SHP77 treated with DMSO at 0.1 percent for 48 hours (cell line): ENCODE measurements around the gene PPME1.
"Not testable (repeated sequence)": the region's sequence is repeated elsewhere in the genome, so short reads cannot be mapped to it uniquely, and the experiment has no call there.

Source experiments
- DNase-seq: peaks from one replicate; lab custom pipeline; 2025; lab: John Stamatoyannopoulos, UW

Gene PPME1, protein sequence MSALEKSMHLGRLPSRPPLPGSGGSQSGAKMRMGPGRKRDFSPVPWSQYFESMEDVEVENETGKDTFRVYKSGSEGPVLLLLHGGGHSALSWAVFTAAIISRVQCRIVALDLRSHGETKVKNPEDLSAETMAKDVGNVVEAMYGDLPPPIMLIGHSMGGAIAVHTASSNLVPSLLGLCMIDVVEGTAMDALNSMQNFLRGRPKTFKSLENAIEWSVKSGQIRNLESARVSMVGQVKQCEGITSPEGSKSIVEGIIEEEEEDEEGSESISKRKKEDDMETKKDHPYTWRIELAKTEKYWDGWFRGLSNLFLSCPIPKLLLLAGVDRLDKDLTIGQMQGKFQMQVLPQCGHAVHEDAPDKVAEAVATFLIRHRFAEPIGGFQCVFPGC

DNA sequence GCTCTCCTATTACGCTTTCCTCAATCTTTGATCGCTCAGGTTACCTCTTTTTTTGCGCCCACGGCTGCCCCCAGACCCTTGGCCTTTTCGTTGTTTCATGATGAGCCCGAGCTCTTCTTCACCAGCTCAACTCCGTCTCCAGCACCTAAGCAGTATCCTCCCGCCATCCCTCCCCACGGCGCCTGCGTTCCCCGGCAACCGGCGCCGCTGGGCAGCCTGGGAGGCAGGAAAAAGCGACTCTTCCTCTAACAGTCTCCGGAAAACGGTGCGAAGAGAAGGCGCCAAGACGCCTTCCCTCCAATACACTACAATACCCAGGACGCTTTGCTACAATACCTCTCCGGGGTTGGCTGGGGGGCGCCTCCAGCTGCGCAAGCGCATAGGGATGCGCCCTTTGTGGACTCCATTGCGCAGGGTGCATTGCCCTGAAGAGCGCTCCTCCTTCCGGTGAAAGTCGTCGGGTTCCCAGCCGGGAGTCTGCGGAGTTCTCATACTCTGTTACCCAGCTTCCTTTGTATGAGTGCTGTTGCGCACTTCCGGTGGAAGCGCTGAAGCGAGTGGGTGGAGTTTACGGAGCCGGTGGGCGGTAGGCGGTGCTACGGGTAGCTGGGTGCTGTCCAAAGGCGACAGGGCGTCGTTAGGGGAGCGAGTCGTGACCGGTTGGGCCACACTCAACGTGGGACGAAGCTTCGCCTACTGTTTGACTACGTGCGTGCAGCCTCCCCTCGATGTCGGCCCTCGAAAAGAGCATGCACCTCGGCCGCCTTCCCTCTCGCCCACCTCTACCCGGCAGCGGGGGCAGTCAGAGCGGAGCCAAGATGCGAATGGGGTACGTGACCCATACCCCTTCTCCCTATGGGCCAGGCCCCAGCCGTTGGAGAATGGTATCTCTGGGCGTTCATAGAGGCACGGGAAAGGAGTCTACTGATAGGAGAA lies at the start of gene PPME1, which contains the start of gene C2CD3:
TSS of gene PPME1 (plus strand) at position 596 of the 936 bp plus-strand sequence. CDS start at position 729, 133 bp downstream.
TSS of gene C2CD3 (minus strand) at position 309 of the 936 bp plus-strand sequence. CDS start at position 99, 210 bp downstream.
- DNase-seq = peak; percentile 100

DNA sequence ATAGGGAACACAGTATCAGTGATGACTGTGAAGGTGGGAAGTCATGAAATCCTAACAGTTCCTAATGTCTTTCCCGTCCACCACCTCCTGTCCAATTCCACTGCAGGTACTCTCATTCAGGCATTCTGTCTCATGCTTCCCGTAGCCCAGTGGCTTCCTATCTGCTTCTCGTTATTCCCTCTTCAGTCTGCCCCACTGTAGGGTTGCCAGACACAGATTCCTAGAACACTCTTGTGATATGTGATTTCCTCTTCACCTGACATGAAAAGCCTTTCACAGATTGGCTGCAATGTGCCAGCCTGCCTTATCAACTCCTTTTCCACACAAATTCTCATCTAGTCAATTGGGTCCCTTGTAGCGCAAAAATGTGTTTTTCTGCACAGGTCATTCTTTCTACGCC lies 49.3 kb upstream of the PPME1 start:
- no peak for DNase-seq

DNA sequence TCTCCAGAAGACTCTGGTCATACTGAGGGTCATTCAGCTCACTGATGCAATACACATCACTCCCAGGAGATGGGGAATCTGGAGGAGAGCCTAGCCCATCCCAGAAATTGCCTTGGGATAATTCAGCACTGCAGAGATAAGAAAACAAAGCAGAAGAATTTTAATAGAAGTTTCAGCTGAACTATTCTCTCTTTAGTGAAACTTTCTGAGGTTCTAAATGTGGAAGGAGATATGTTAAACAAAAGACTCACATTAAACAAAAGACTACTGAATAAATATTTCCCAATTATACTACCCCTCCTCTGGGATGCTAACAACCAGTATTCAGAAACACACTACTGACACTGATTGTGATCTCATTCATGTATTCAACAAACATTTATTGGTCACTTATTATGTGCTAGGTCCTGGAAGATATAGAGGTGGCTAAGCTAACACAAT lies 48.1 kb upstream of the PPME1 start:
- DNase-seq = no peak

DNA sequence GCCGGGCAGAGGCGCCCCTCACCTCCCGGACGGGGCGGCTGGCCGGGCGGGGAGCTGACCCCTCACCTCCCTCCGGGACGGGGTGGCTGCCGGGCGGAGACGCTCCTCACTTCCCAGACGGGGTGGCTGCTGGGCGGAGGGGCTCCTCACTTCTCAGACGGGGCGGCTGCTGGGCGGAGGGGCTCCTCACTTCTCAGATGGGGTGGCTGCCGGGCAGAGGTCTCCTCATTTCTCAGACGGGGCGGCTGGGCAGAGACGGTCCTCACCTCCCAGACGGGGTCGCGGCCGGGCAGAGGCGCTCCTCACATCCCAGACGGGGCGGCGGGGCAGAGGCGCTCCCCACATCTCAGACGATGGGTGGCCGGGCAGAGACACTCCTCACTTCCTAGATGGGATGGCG lies 42.0 kb upstream of the PPME1 start:
- DNase-seq = not testable (repeated sequence)

DNA sequence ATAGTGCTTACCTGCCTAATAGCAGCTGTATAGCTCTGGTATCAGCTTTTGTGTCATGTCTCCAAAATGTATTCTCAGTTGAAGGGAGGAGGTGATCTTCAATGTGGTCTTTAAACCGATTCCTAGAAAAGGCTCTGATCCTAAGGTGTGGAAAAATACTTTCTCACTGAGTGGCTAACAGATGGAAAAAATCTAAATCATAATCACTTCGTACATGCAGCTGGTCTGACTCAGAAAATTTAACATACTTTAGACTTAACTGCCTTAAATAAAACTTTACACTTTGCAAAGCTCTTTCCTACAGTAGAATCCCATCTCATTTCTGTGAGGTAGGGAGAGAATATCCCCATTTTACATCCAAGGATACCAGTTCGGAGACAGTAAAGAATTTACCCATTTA lies 38.3 kb upstream of the PPME1 start:
- no peak for DNase-seq

DNA sequence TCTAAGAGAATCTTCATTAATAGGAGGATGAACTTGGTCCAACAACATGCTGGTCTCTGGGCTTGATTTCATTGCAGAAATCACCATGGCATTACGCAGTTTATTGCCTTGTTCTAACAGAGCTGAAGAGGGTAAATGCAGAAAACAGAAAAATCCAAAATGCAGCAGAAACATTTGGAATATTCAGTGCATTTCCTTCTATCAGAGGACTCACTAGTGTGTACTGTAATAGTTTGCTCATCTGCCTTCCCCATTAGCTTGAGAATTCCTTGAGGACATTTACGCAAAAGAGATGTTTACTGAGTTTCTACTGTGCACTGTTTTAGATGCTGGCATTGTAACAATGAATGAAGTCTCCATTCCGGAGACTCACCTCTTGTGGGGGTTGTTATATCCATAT lies 37.7 kb upstream of the PPME1 start:
- DNase-seq = no peak

DNA sequence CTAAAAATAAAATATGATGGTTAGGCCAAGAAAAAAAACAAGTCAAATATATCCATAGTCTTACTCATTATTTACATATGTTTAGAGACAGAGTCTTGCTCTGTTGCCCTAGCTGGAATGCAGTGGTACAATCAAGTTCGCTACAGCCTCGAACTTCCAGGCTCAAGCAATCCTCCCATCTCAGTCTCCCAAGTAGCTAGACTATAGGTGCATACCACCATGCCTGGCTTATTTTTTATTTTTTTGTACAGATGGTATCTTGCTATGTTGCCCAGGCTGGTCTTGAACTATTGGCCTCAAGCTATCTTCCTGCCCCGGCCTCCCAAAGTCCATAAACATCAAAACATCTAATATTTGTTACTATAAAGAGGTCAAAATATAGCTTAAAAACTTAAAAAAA lies 36.4 kb upstream of the PPME1 start:
- DNase-seq = no peak

DNA sequence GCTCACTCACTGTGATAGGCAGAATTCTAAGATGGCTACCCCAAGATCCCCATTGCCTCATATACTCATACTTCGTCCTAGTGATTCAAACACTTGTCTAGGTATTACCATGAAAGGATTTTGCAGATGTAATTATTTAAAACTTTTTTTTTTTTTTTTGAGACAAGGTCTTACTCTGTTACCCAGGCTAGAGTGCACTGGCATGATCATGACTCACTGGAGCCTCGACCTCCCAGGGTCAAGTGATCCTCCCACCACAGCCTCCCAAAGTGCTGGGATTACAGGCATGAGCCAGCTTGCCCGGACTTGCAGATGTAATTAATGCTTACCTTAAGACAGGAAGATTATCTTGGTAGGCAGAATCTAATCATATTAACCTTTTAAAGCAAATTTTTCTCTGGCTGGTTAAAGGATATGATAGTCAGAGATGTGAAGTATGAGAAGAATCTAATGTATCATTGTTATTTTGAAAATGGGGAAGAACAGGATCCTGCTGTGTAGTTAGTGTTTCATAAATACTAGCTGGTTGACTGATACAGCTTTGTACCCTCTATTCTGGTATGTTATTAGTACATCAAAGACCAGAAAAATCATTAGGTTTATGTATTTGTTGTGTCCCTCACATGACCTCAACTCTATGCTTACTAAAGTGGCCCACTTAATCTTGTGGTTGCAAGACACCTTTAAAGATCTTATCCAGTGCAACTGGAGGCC lies 35.8 kb upstream of the PPME1 start:
- no peak for DNase-seq

DNA sequence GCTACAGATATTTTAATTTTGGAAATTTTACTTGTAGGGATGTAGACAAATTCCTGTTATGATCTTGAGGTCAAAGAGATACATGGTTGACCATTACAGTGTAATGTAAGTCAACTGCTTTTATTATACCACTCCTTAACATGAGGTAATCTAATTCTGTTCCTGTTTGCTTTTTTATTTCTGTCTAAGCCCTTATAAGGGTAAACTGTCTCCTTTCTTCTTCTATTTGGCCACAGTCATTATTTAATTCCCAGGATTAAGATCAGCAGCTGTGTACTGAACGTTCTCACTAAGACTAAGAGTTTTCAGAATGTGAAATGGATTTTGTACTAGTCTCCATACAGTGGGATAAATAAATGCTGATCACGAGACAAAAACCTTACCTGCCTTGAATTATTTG lies 33.1 kb upstream of the PPME1 start:
- no peak for DNase-seq

DNA sequence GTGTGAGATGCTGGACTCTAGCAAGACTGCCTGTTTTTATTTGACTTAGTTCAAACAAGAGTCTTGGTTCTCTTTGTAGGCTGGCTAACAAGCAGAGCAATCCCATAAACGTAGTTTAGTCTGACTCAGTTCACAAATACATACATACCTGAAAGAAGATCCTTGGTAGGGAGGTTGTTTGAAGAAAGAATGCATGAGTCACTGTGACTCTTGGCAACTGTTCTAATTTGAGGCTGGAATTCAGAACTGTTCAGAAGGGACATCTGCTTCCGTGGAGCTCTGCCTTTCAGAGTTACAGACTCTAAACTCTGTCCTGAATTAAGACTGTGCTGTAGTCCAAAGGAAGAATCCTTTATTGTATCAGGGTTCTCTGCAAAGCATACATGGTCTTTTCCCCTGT lies 32.5 kb upstream of the PPME1 start:
- peak; percentile 81 for DNase-seq

DNA sequence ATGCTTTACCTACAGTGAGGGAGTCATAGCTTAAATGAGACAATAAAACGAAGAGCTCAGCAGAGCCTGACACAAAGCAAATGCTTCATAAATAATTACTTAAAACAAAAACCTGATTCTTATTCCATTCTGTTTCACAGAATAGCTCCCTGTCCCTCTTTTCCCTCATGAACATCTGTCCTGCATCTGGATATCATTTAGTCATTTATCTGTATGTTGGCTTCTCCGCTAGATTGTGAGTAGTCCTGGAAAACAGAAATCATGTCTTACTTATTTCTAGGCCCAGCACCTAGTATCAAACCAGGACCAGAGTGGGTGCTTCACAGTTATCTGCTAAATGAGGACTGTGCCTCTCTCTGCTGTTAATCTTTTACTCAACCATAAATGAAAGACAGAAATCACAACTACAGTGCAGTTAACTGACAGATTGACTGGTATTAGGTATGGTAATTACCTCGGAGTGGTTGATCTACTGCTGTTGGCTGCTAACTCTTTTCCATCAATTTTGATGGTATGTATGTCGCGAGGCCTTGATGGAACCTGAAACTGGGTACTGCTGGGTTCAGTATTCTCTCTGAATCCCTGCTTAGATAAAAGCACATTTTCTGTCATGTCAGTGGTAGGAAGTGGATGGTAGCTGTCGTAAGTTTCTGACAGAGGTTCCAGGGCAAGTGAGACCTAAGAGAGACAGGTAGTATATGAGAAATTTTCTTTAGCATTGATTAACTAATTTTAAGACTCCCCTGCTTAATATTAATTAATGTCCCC lies 31.8 kb upstream of the PPME1 start:
- DNase-seq = no peak

DNA sequence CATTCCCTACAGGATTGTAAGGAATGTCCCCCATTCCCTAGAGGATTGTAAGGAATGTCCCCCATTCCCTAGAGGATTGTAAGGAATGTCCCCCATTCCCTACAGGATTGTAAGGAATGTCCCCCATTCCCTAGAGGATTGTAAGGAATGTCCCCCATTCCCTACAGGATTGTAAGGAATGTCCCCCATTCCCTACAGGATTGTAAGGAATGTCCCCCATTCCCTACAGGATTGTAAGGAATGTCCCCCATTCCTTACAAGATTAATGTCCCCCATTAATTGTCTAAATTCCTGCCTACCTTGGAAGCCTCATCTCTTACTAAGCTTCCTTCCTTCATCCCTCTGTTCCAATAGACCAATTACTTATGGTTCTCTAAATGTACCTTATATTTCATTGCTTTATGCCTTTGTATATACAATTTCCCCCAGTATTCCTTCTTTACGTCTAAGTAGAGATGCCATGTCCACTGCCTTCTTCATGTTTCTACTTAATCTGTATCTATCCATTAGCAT lies 31.1 kb upstream of the PPME1 start:
- not testable (repeated sequence) for DNase-seq

DNA sequence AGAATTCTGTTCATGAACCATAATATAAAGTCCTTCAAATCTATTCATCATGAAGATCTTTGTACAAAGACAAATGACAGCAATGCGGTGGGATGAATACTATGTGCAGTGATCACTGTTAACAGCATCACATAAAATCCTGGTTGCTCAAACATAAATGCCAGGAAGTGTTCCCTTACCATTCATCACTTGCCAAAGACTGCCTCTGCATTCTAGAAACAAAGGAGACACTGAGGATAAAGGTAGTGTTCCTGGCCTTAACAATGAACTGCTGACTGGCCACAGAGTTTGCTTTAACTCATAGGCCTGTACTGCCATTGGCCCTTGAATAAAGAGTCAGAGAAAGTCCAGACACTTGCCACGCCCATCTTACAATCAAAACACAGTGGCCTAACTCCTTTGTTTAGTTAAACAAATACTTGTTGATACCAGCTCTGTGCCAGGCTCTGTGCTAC lies 29.8 kb upstream of the PPME1 start:
- no peak for DNase-seq

DNA sequence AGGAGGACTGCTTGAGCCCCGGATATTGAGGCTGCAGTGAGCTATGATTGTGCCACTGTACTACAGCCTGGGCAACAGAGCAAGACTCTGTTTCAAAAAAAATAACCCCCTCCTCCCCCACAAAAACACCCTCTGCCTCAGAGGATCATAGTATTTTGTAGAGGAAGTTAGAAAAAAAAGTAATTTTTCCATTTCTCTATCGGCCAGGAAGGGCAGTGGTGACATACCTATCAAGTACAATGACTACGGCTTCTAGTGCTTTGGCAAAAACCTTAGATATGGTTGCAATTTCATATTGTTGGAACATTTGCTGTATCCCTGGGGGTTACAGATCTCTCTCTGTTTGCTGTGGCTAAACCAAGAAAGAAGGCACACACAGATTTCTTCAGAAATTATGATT lies 29.2 kb upstream of the PPME1 start:
- DNase-seq = no peak

DNA sequence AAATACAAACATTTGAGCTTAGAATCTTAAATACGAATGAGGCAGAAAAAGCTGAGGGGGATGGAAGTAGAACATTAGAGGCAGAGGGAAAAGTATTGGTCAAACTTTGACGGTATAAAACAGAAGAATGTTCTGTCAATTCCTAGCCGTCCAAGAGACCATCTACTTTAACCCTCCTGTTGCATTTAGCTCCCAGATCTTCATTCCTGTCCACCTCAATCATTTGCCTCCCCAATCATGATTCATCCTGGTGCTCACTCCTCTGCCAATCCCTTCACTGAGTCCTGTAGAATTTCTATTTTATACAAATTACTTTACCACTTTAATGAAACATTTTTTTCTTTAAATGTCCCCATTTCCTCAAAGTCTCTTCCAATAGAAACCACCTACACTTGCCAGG lies 28.5 kb upstream of the PPME1 start:
- DNase-seq = no peak

DNA sequence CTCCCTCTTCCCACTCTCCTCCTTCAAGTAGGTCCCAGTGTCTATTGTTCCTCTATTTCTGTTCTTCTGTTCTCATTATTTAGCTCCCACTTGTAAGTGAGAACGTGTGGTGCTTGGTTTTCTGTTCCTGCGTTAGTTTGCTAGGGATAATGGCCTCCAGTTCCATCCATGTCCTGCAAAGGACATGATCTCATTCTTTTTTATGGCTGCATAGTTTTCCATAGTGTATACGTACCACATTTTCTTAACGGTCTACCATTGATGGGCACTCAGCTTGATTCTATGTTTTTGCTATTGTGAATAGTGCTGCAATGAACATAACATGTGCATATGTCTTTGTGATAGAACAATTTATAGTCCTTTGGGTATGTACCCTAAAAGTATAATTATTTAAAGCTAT lies 26.5 kb upstream of the PPME1 start:
- no peak for DNase-seq

DNA sequence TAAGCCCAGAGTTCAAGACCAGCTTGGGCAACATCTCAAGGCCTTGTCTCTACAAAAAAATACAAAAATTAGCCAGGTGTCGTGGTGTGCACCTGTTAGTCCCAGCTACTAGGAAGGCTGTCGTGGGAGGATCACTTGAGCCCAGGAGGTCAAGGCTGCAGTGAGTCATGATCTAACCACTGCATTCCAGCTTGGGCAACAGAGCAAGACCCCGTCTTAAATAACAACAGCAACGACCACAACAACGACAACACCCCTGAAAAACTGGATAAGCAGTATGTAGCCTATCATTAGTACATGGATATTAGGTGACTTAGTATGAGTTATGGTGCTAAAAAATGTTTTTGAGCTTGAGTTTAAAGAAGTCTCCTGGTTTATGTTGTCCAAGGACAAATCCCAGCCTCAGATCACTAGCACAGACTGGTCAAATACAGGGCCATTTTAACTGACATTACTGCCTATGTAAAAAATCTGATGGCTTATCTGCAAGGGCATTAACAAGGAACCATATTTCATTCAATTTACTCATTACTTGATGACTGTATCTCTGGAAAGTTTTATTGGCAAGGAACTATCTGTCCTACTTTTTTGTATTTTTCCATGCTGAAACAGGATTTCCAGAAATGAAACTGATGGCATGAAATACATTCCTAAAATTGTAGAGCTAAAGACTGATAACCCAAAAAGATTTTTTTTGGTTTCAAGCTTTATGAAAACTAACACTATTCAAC lies 23.7 kb upstream of the PPME1 start:
- no peak for DNase-seq

DNA sequence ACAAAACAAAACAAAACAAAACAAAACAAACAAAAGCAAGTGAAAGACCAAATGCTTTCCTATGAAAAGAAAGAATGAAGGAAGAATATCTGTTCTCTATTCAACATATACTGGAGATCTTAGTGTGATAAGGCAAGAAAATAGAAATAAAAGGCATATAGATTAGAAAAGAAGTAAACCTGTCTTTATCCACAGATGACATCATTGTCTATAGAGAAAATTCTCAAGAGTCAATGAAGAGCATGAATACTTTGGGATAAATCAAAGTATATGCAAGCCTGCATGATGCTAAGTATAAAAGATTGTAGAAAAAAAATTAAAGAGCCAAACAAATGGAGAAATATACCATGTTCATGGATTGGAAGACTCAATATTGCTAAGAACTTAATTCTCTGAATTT lies 17.9 kb upstream of the PPME1 start:
- no peak for DNase-seq

DNA sequence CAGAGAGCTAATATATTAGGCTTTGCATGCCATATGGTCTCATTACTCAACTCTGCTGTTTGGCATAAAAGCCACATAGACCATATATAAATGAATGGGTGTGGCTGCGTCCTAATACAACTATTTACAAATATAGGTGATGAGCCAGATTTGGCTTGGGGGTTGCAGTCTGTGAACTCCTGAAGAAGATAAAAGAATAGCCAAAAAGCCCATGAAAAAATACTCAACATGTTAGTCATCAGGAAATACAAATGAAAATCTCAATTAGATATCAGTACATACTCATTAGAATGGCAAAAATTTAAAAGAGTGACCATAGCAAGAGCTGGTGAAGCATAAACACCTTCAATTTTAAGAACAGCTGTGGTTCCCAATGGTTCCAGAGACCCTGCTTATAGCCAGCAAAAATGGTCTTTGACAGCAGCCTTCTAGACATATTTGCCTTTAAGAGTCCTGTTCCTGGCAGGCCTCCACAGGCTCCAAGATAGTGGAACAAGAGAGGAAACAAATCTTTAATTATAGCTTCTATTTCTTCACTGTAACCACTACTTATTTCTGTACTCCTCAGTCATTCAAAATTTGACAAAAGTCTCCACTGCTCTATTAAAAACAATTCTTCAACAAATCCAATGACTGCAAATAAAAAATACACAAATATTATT lies 16.3 kb upstream of the PPME1 start:
- DNase-seq = no peak

DNA sequence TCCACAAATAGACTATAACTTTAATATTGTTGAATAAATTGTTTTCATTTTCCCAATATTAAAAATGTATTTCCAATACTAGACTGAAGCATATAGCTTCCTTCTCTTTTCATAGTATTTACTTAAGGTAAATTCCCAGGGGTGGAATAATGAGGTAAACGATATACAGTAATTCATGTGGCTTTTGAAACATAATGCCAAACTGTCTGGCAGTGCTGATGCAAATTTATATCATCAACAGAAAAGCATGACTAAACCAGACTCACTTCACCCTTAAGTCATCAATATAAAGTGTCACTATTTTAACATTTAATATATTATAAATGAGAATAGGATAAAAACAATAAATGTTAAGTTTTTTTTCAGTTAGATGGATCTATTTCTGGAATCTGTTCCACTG lies 13.9 kb upstream of the PPME1 start:
- DNase-seq = no peak
